ENCODE results near the gene H19.

GRCh38 chr11:1982873-1983600 is 14.6 kb downstream of the H19 start:
- TF ChIP-seq EP300 (IDR thresholded peaks at IDR 0.05; ENCODE audit: borderline replicate concordance) (no peak), REST (IDR thresholded peaks at IDR 0.05; ENCODE audit: low read depth) (no peak), MAX (IDR thresholded peaks at IDR 0.05) (no peak), EGR1 (IDR thresholded peaks at IDR 0.05) (no peak), TEAD4 (IDR thresholded peaks at IDR 0.05) (no peak), RAD21 (IDR thresholded peaks at IDR 0.05; ENCODE audit: low read depth) (no peak), ZBTB7A (IDR thresholded peaks at IDR 0.05; ENCODE audit: low read depth) (no peak), USF1 (IDR thresholded peaks at IDR 0.05) (no peak)
